H1 (cell line): ENCODE data around the gene HMGN1.

Experiments
- CHD1 ChIP-seq: IDR thresholded peaks from 2 replicates; pipeline ENCODE4 v1.6.1; 2012; ENCODE audit warnings: low read depth, low read length, improper control_type of control experiment
- EZH2 ChIP-seq: fragments of 200-600 bp; sonication (generic); IDR thresholded peaks from 2 replicates; pipeline ENCODE4 v1.7.1; 2012; ENCODE audit warnings: low read depth, mild to moderate bottlenecking, moderate library complexity, low read length, inconsistent platforms; ENCODE audit not compliant: severe bottlenecking
- GABPA ChIP-seq: IDR thresholded peaks from 2 replicates; pipeline ENCODE4 v1.6.1; 2011; ENCODE audit warnings: mild to moderate bottlenecking, low read length, moderate library complexity, borderline replicate concordance; ENCODE audit not compliant: insufficient read depth
- GTF2F1 ChIP-seq: IDR thresholded peaks from 2 replicates; pipeline ENCODE4 v1.6.1; 2012; ENCODE audit warnings: low read depth, low read length, improper control_type of control experiment, borderline replicate concordance
- RFX5 ChIP-seq: IDR thresholded peaks from 2 replicates; pipeline ENCODE4 v1.6.1; 2011; ENCODE audit warnings: low read depth, low read length, improper control_type of control experiment, borderline replicate concordance
- SP1 ChIP-seq: IDR thresholded peaks from 2 replicates; pipeline ENCODE4 v1.6.1; 2011; ENCODE audit warnings: low read depth, low read length
- SRF ChIP-seq: IDR thresholded peaks from 2 replicates; pipeline ENCODE4 v1.6.1; 2011; ENCODE audit warnings: mild to moderate bottlenecking, low read depth, low read length, moderate library complexity
- TF ChIP-seq, protein P1 (sequence below), 3 experiments: IDR thresholded peaks; 1 replicate in 2 of 3; 2 replicates in 1 of 3; pipeline versions ENCODE4 v1.5.1 to v1.6.1; 2011; ENCODE audit warnings: low read length in 3 of 3, mild to moderate bottlenecking in 3 of 3, inconsistent platforms in 2 of 3, low read depth in 1 of 3, moderate library complexity in 1 of 3; ENCODE audit not compliant: insufficient read depth in 1 of 3; ENCODE audit errors: control extremely low read depth in 1 of 3
- TF ChIP-seq, protein P2 (sequence below): IDR thresholded peaks from 2 replicates; pipeline ENCODE4 v1.6.1; 2012; ENCODE audit warnings: inconsistent platforms

DNA sequence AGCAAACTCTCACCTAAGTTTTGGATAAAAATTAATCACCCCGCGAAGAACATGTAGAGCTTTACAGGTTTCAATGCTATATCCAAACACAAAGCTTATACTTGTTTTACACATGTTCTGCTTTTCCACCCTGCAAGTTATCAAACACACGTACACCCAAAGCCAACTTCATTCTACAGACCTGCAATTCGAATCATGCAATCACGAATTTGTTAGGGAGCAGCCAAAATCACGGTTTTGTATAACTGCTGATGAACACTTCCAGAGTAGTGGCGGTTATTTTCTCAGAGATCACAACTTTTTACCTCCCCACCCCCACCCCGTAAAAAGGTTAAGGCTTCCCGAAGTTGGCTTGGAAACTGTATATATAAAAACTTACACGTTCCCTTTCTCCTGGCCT lies 1.4 kb downstream of the HMGN1 start:
- TF ChIP-seq SRF (no peak), RFX5 (no peak), CHD1 (no peak), EZH2 (no peak), GABPA (no peak), SP1 (no peak), GTF2F1 (no peak)
- TF ChIP-seq, protein P1, sequence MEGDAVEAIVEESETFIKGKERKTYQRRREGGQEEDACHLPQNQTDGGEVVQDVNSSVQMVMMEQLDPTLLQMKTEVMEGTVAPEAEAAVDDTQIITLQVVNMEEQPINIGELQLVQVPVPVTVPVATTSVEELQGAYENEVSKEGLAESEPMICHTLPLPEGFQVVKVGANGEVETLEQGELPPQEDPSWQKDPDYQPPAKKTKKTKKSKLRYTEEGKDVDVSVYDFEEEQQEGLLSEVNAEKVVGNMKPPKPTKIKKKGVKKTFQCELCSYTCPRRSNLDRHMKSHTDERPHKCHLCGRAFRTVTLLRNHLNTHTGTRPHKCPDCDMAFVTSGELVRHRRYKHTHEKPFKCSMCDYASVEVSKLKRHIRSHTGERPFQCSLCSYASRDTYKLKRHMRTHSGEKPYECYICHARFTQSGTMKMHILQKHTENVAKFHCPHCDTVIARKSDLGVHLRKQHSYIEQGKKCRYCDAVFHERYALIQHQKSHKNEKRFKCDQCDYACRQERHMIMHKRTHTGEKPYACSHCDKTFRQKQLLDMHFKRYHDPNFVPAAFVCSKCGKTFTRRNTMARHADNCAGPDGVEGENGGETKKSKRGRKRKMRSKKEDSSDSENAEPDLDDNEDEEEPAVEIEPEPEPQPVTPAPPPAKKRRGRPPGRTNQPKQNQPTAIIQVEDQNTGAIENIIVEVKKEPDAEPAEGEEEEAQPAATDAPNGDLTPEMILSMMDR (IDR thresholded peaks at IDR 0.05; ENCODE audit: control extremely low read depth in 1 of 3, insufficient read depth in 1 of 3, low read depth in 1 of 3, low read length in 3 of 3), result no peak
- TF ChIP-seq, protein P2, sequence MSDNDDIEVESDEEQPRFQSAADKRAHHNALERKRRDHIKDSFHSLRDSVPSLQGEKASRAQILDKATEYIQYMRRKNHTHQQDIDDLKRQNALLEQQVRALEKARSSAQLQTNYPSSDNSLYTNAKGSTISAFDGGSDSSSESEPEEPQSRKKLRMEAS, result no peak
